HG02763 (cell line): ENCODE data around the gene DFFB.

Source experiments
- ATAC-seq: cut with Tn5 transposase; IDR thresholded peaks from one replicate; pipeline ENCODE4 v1.9.1; 2021; ENCODE audit warnings: mild to moderate bottlenecking, moderate library complexity; ENCODE audit not compliant: unreplicated experiment

The DFFB gene

DNA sequence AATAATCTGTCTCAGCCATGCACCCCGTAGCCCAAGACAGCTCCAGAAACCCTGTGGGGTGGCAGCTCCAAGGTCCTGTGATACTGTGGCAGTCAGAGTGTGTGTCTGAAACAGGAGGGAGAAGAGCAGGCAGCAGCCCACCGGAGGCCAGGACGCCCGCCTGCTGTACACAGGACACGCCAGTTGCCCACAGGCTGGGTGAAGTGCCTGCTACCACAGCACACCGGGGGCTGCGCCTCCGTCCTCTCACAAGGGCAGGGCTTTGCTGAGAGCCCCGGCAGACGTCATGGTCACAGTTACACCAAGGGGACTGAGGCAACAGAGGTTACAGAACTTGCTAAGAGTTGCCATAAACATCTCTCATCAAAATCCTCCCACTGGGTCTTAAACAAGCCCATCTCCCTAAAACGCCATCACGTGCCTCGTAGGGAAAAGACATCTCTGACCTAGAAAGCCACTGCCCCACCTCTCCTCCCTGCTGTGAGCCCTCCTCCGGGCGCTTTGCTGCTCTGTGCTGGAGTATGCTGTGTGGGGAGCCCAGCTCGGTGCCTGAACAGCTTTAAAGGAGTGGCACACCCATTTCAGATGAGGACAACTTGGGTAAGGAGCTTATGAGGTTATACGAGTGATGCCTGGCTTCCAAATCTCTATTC lies 37.5 kb downstream of the DFFB start:
- ATAC-seq = no peak

DNA sequence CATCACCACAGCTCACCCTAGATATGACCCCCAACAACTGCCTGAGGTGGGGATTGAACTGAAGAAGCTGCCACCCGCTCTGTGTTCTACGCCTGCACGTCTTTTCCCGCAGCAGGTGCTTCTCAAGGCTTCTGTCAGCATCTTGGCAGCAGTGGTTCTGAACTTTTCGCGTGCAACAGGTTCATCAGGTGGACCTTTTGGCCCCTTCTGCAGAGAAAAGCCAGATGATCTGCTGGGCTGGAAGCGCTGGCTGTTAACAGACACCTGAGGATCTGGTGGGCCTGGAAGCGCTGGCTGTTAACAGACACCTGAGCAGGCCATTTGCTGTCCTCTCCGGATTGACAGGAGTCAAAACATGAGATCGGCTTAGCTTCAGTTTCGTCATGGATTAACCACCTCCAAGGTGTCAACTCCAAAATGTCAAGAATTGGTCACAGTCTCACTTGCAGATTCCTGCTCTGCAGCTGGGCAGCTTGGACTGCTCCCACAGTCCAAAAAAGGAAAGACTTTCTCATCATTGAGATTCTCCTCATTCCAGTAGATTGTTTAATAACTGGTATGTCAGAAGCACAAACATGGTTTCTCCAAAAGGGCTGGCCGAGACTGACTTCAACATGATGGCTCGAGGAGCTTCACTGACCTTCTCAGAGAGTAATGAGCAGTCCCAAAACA lies 38.1 kb downstream of the DFFB start:
- no peak for ATAC-seq

GRCh38 chr1:3895951-3896325 lies 38.7 kb downstream of the DFFB start:
- no peak for ATAC-seq

GRCh38 chr1:3896396-3897000 lies 39.2 kb downstream of the DFFB start:
- no peak for ATAC-seq

GRCh38 chr1:3898475-3898735 lies 41.1 kb downstream of the DFFB start:
- no peak for ATAC-seq

DNA sequence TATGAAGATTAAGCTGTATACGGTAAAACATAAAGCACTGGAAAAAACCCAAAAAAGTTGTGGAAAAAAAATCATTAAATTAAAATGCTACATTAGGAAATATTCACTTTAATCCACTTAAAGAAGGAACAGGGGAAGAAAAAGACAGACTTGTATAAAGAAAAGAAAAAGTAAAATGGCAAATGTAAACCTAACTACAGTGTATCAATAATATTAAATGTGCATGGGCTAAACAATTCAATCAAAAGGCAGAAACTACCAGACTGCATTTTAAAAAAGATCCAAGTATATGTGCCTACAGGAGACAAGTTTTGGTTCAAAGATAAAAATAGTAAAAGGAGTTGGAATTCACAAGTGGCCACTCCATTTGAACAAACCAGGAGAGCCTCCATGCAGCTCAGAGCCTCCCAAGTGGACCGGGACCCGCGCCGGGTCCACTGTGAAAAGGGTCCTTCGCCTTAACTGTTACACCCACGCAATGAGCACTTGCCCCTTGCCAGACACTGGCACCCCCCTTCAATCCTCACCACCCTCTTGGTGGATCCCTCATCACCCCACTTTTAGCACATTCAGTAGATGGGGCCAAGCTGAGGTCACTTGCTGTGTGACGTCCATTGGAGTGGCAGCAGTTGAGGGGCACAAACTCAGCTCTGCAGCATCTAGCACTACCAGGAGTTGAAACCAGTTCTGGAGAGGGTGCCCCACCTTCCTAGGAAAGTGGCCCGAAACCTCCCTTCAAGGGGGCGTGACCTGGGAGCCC lies 41.9 kb downstream of the DFFB start:
- ATAC-seq = no peak

- ATAC-seq = peak; percentile 1
These were observed 42.5 kb downstream of the DFFB start for GRCh38 chr1:3899754-3900149.

- ATAC-seq = peak; percentile 70
These were observed 43.1 kb downstream of the DFFB start, which contains the start of gene C1orf174 for GRCh38 chr1:3900150-3900968. TSS of gene C1orf174 (minus strand) at chr1:3900272. CDS start at chr1:3900186, 86 bp downstream.

GRCh38 chr1:3900969-3901529 lies 43.8 kb downstream of the DFFB start:
- ATAC-seq = peak; percentile 39

DNA sequence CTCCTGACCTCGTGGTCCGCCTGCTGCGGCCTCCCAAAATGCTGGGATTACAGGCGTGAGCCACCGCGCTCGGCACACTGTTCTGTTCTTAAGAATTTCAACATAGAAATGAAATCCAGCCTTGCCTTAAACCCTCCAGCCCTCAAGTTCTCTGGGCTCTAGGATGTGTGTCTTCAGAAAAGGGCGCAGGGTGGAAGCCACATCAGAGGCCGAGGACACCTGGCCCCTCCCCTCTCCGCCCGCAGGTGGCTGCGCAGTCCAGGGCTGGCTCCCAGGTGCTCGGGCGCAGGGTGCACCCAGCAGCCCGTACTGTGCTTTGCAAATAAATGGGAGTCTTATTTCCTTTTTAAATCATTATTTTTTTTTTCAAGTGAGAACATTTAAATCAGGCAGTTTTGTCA lies 44.8 kb downstream of the DFFB start:
- ATAC-seq = no peak

- ATAC-seq = no peak
These were observed 45.4 kb downstream of the DFFB start for GRCh38 chr1:3902571-3903091.

- no peak for ATAC-seq
These were observed 46.1 kb downstream of the DFFB start for GRCh38 chr1:3903141-3904005.

DNA sequence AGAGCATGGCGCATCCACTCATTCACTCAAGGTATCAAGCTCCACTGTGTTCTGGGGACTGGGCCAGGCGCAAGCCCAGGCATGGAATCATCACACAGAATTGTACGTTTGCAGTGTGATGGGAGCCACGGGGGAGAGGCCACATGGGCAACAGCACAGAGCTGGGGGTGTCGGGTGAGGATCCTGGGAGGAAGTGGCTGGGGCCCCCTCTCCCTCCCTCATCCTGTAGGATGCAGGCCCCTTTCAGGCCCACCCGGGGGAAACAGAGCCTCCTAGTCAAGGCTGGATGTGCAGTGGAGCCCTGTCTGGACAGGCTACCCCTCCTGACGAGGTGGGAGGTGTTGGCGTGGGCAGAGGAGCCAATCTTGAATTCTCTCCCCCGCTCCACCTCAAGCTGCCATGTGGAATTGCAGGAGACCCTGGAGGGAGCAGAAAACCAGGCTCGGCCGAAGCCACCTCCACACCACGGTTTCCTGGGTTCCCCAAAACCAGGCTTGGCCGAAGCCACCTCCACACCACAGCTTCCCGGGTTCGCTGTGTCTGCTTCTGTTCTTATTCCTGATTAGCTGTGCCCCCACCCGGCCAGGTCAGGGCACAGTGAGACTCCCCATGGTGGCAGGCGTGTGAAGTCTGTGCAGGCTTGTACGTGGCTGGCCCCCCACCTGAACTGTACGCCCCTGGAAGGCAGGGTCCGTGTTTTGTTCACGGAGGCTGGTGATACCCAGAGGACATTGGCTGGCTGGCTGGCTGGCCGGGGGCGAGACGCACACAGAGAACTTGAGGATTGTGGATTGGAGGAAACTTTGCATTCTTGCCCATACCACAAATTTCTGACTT lies 46.9 kb downstream of the DFFB start:
- ATAC-seq = no peak

DNA sequence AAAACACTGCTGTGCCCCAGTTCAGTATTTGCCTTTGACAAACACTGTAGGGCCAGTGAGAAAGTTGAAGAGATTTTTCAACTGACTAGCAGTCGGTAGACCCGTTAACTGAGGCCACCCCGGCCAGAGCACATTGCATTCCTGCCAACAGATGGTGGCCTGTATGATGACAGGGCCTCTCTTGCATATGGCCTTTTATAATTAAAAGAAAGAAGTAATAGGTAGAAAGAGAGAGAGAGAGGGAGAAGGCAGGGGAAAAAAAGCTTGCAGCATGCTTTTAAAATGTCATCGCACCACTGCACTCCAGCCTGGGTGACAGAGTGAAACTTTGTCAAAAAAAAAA lies 47.5 kb downstream of the DFFB start:
- ATAC-seq = no peak

GRCh38 chr1:3905266-3905952 lies 48.1 kb downstream of the DFFB start:
- no peak for ATAC-seq

DNA sequence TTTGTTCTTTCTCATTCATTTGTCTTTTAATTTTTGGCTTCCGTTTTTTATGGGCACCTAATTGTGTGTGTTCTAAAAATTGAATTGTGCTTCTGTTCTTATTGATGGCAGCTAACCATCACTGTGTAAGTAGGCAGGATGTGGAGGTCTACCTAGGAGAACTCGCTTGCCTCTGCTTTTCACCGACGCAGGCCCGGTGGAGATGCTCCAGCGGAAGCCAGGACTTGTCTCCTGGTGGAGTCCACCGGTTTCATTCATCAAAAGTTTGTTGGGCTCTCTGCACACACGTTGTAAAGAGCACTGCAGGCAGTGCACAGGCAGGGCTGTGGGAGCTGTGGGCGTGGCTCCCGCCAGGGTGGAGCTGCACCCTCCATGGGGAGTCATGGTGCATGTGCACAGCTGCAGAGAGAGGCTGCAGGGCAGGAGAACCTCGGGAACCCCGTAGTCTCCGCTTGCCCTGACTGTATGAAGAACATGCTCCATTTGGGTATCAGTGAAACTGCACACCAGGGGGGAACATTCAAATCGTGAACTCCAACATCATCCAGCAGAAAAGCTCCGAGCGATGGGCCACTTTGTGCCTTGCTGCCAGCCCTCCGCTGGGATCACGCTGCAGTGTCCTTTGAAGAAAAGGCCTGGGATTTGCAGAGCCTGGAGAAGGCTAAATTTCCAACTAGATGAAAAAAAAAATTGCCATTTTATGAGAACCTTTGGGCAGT lies 48.8 kb downstream of the DFFB start:
- ATAC-seq = no peak

- no peak for ATAC-seq
These were observed 49.4 kb downstream of the DFFB start for GRCh38 chr1:3906672-3907020.
